ENCODE data around the gene ALDH1A3.

ALDH1A3 gene

GRCh38 chr15:100920516-100921135 is 41.0 kb downstream of the ALDH1A3 start (continued):
- TF ChIP-seq, protein P1, sequence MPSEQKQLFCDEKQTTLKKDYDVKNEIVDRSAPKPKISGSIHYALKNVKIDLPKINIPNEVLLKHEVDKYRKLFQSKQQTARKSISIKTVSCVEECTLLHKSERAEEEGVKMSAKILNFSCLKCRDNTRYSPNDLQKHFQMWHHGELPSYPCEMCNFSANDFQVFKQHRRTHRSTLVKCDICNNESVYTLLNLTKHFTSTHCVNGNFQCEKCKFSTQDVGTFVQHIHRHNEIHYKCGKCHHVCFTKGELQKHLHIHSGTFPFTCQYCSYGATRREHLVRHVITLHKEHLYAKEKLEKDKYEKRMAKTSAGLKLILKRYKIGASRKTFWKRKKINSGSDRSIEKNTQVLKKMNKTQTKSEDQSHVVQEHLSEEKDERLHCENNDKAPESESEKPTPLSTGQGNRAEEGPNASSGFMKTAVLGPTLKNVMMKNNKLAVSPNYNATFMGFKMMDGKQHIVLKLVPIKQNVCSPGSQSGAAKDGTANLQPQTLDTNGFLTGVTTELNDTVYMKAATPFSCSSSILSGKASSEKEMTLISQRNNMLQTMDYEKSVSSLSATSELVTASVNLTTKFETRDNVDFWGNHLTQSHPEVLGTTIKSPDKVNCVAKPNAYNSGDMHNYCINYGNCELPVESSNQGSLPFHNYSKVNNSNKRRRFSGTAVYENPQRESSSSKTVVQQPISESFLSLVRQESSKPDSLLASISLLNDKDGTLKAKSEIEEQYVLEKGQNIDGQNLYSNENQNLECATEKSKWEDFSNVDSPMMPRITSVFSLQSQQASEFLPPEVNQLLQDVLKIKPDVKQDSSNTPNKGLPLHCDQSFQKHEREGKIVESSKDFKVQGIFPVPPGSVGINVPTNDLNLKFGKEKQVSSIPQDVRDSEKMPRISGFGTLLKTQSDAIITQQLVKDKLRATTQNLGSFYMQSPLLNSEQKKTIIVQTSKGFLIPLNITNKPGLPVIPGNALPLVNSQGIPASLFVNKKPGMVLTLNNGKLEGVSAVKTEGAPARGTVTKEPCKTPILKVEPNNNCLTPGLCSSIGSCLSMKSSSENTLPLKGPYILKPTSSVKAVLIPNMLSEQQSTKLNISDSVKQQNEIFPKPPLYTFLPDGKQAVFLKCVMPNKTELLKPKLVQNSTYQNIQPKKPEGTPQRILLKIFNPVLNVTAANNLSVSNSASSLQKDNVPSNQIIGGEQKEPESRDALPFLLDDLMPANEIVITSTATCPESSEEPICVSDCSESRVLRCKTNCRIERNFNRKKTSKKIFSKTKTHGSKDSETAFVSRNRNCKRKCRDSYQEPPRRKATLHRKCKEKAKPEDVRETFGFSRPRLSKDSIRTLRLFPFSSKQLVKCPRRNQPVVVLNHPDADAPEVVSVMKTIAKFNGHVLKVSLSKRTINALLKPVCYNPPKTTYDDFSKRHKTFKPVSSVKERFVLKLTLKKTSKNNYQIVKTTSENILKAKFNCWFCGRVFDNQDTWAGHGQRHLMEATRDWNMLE (tag by site-specific recombination; conservative IDR thresholded peaks at IDR 0.05; ENCODE audit: low read depth): no peak

- TF ChIP-seq ZNF558 (tag by site-specific recombination; IDR thresholded peaks at IDR 0.05) (no peak), PRDM6 (tag by site-specific recombination; IDR thresholded peaks at IDR 0.05) (no peak), ZBTB48 (tag by site-specific recombination; IDR thresholded peaks at IDR 0.05) (no peak), ZNF354C (tag by site-specific recombination; IDR thresholded peaks at IDR 0.05; ENCODE audit: borderline replicate concordance, low read depth) (no peak), ZNF221 (tag by site-specific recombination; IDR thresholded peaks at IDR 0.05; ENCODE audit: borderline replicate concordance) (no peak), ZNF132 (tag by site-specific recombination; IDR thresholded peaks at IDR 0.05; ENCODE audit: borderline replicate concordance) (no peak), ZNF175 (tag by site-specific recombination; IDR thresholded peaks at IDR 0.05) (no peak)
- TF ChIP-seq, protein P2, sequence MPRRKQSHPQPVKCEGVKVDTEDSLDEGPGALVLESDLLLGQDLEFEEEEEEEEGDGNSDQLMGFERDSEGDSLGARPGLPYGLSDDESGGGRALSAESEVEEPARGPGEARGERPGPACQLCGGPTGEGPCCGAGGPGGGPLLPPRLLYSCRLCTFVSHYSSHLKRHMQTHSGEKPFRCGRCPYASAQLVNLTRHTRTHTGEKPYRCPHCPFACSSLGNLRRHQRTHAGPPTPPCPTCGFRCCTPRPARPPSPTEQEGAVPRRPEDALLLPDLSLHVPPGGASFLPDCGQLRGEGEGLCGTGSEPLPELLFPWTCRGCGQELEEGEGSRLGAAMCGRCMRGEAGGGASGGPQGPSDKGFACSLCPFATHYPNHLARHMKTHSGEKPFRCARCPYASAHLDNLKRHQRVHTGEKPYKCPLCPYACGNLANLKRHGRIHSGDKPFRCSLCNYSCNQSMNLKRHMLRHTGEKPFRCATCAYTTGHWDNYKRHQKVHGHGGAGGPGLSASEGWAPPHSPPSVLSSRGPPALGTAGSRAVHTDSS (tag by site-specific recombination; IDR thresholded peaks at IDR 0.05): no peak
- TF ChIP-seq, protein P3, sequence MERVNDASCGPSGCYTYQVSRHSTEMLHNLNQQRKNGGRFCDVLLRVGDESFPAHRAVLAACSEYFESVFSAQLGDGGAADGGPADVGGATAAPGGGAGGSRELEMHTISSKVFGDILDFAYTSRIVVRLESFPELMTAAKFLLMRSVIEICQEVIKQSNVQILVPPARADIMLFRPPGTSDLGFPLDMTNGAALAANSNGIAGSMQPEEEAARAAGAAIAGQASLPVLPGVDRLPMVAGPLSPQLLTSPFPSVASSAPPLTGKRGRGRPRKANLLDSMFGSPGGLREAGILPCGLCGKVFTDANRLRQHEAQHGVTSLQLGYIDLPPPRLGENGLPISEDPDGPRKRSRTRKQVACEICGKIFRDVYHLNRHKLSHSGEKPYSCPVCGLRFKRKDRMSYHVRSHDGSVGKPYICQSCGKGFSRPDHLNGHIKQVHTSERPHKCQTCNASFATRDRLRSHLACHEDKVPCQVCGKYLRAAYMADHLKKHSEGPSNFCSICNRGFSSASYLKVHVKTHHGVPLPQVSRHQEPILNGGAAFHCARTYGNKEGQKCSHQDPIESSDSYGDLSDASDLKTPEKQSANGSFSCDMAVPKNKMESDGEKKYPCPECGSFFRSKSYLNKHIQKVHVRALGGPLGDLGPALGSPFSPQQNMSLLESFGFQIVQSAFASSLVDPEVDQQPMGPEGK (tag by site-specific recombination; IDR thresholded peaks at IDR 0.05): no peak
- Histone ChIP-seq H3K36me3 (ENCODE audit: control insufficient read depth in 2 of 2, insufficient read depth in 1 of 2, low read length in 2 of 2) (no peaks in the 10 kb centered on the region), H3K27ac (ENCODE audit: extremely low read depth, low read depth, low read length) (no peak overlapping the region), H3K4me1 (ENCODE audit: control insufficient read depth, insufficient read depth, low read length) (no peaks in the 10 kb centered on the region; the same call in 1 of the 2 replicates), H3K4me3 (ENCODE audit: low read depth, low read length) (no peak overlapping the region), H3K9me3 (ENCODE audit: control insufficient read depth, insufficient read depth, low read depth, low read length) (no peaks in the 10 kb centered on the region)
- CTCF ChIA-PET: interaction anchor here (8.7 kb wide), 1 partner anchor 86 kb away, joined by 159 read pairs; no protein-coding TSS in a partner anchor
- POLR2A ChIA-PET: no interaction called here
These were observed 42.8 kb downstream of the ALDH1A3 start for GRCh38 chr15:100922192-100923040.
